K562 (cell line): ENCODE results near the gene SLAMF6. TPM values are rescaled to one million over a fixed set of nuclear protein-coding genes. Genes with fewer than 3 reads are reported as not detected.

Source experiments
- ARID3A ChIP-seq: IDR thresholded peaks from 2 replicates; pipeline ENCODE4 v1.6.1; 2012; ENCODE audit warnings: low read depth, low read length, improper control_type of control experiment, borderline replicate concordance
- CAMTA2 ChIP-seq: fragments of 250-450 bp; sonication (Bioruptor Pico); conservative IDR thresholded peaks from 2 replicates; pipeline ENCODE4 v1.5.1; 2022
- CCNT2 ChIP-seq: IDR thresholded peaks from 2 replicates; pipeline ENCODE4 v1.6.1; 2011; ENCODE audit warnings: borderline replicate concordance, low read depth, mild to moderate bottlenecking, moderate library complexity, mixed read lengths, low read length; ENCODE audit not compliant: insufficient read length; ENCODE audit errors: extremely low read depth
- CREB5 ChIP-seq: fragments of 250-450 bp; sonication (Bioruptor Pico); IDR thresholded peaks from 2 replicates; pipeline ENCODE4 v1.5.0; 2020; ENCODE audit warnings: mild to moderate bottlenecking
- E2F8 ChIP-seq: fragments of 450-650 bp; IDR thresholded peaks from 2 replicates; pipeline ENCODE4 v1.7.1; 2018; ENCODE audit warnings: mild to moderate bottlenecking, low read depth; ENCODE audit not compliant: partially characterized antibody
- MCM3 ChIP-seq: fragments of 450-650 bp; IDR thresholded peaks from 2 replicates; pipeline ENCODE4 v1.6.1; 2016
- MITF ChIP-seq: IDR thresholded peaks from 2 replicates; pipeline ENCODE4 v1.6.1; 2014; ENCODE audit warnings: antibody characterized with exemption
- NFE2 ChIP-seq: IDR thresholded peaks from 2 replicates; pipeline ENCODE4 v1.6.1; 2014; ENCODE audit warnings: antibody characterized with exemption, low read depth
- NR3C1 ChIP-seq: sonication (generic); formaldehyde crosslinking; IDR thresholded peaks from 2 replicates; pipeline ENCODE4 v1.8.1; 2022; ENCODE audit warnings: missing genetic modification reagents
- SIX5 ChIP-seq, 2 experiments: IDR thresholded peaks; 2 replicates each; pipeline ENCODE4 v1.6.1; 2011; ENCODE audit warnings: low read length in 2 of 2, borderline replicate concordance in 1 of 2, low read depth in 1 of 2, mild to moderate bottlenecking in 1 of 2, moderate library complexity in 1 of 2; ENCODE audit not compliant: insufficient read depth in 1 of 2
- STAT5B ChIP-seq: fragments of 250-450 bp; sonication (Bioruptor Pico); IDR thresholded peaks from 2 replicates; pipeline ENCODE4 v1.8.0; 2021; ENCODE audit warnings: mild to moderate bottlenecking, inconsistent platforms
- ZBTB2 ChIP-seq: fragments of 450-650 bp; IDR thresholded peaks from 2 replicates; pipeline ENCODE4 v1.6.1; 2016; ENCODE audit warnings: antibody characterized with exemption
- ZEB2 ChIP-seq: fragments of 450-650 bp; IDR thresholded peaks from 2 replicates; pipeline ENCODE4 v1.6.1; 2016
- ZNF197 ChIP-seq: fragments of 200-800 bp; sonication (Bioruptor generic); IDR thresholded peaks from 2 replicates; pipeline ENCODE4 v1.6.1; 2016; ENCODE audit warnings: low read depth, missing genetic modification characterization, missing compliant biosample characterization
- ZNF518B ChIP-seq: fragments of 250-450 bp; sonication (Bioruptor Pico); IDR thresholded peaks from 2 replicates; pipeline ENCODE4 v1.5.0; 2021; ENCODE audit warnings: mild to moderate bottlenecking, moderate library complexity
- ZNF707 ChIP-seq: fragments of 250-450 bp; sonication (Bioruptor Pico); conservative IDR thresholded peaks from 2 replicates; pipeline ENCODE4 v1.8.0; 2022; ENCODE audit warnings: inconsistent platforms, mild to moderate bottlenecking, moderate library complexity
- polyA plus RNA-seq, 8 experiments: library from polyadenylated mRNA; depleted of rRNA in 4 of 8; stranded (reverse) in 5 of 8; unstranded in 3 of 8; fragments of >200 nt; fragmentation: Nextera tagmentation in 2 of 8; fragmentation: Illumina TruSeq in 1 of 8; extraction: Ambion mirVana in 2 of 8; extraction: Trizol in 1 of 8; gene quantifications; 2 replicates each; pipeline versions ENCODE4 v1.2.1 to v1.2.3, GENCODE V29; 2011 to 2014; ENCODE audit warnings: inconsistent platforms in 1 of 8, missing spikeins in 1 of 8
- total RNA-seq, 7 experiments: library from RNA; depleted of rRNA in 6 of 7; stranded (reverse); fragments of >200 nt in 6 of 7; fragmentation: Illumina TruSeq in 2 of 7; extraction: Trizol in 2 of 7; gene quantifications; 2 replicates each; pipeline versions ENCODE4 v1.2.1 to v1.2.3, GENCODE V29; 2011 to 2021; ENCODE audit warnings: low replicate concordance in 1 of 7

SLAMF6 gene
- total and polyA plus RNA-seq, 9 of the 15 experiments (the other 6 are each of a cell fraction or from before 2014, with no cell fraction given) = 0.56 to 4.8 (median 1.1) TPM

GRCh38 chr1:160550572-160551034 lies 27.5 kb upstream of the SLAMF6 start (continued):
- TF ChIP-seq CREB5 = no peak
- TF ChIP-seq ZEB2 = no peak
- no peak for TF ChIP-seq CCNT2
- no peak for TF ChIP-seq ZBTB2
- TF ChIP-seq ZNF707 (CRISPR knock-in tag) = no peak
- TF ChIP-seq E2F8 = no peak
- no peak for TF ChIP-seq SIX5 (IDR thresholded peaks at IDR 0.05; ENCODE audit: borderline replicate concordance in 1 of 2, insufficient read depth in 1 of 2, low read depth in 1 of 2, low read length in 2 of 2)
- no peak for TF ChIP-seq CAMTA2 (CRISPR knock-in tag)
- TF ChIP-seq MCM3 = no peak
- TF ChIP-seq STAT5B (CRISPR knock-in tag) = no peak
- TF ChIP-seq MITF = no peak
- TF ChIP-seq NFE2 = no peak
- no peak for TF ChIP-seq NR3C1
- no peak for TF ChIP-seq ARID3A
- TF ChIP-seq ZNF197 = 0 out of 2 replicates have a peak, but pooled peaks have one; percentile 63
- TF ChIP-seq ZNF518B (CRISPR knock-in tag) = no peak
